Osteoblast (primary cell): Measurements from ENCODE around the gene LHX6. TPM values are rescaled to one million over a fixed set of nuclear protein-coding genes. Genes with fewer than 3 reads are reported as not detected.

ENCODE experiments used
- DNase-seq: peaks from one replicate; pipeline ENCODE4 v3.0.0; 2011; ENCODE audit warnings: low spot score, mixed read lengths; ENCODE audit not compliant: insufficient read length; ENCODE audit errors: missing footprints
- H2AFZ ChIP-seq: 2 replicates; pipeline ENCODE4 v1.6.0; 2011; ENCODE audit warnings: mild to moderate bottlenecking, low read length
- H3K27ac ChIP-seq: 2 replicates; pipeline ENCODE4 v1.5.1; 2011; ENCODE audit warnings: mild to moderate bottlenecking, low read depth, low read length, moderate library complexity
- H3K27me3 ChIP-seq: 2 replicates; pipeline ENCODE4 v1.6.0; 2012; ENCODE audit warnings: mild to moderate bottlenecking, control low read depth, inconsistent platforms, low read length, moderate library complexity; ENCODE audit not compliant: insufficient read depth
- H3K36me3 ChIP-seq: 2 replicates; pipeline ENCODE4 v1.5.1; 2011; ENCODE audit warnings: mild to moderate bottlenecking, low read length, control low read depth, moderate library complexity; ENCODE audit not compliant: insufficient read depth
- H3K4me1 ChIP-seq: 2 replicates; pipeline ENCODE4 v1.5.1; 2011; ENCODE audit warnings: mild to moderate bottlenecking, low read length, control low read depth, moderate library complexity; ENCODE audit not compliant: insufficient read depth
- H3K4me2 ChIP-seq: 2 replicates; pipeline ENCODE4 v1.6.0; 2011; ENCODE audit warnings: mild to moderate bottlenecking, low read length; ENCODE audit not compliant: insufficient read depth
- H3K4me3 ChIP-seq: fragments of 200-600 bp; sonication (generic); 3 replicates; pipeline ENCODE4 v1.5.1; 2012; ENCODE audit warnings: mild to moderate bottlenecking, low read length, inconsistent platforms; ENCODE audit not compliant: insufficient read depth
- H3K79me2 ChIP-seq: 2 replicates; pipeline ENCODE4 v1.6.0; 2012; ENCODE audit warnings: mild to moderate bottlenecking, low read length, control low read depth, inconsistent platforms; ENCODE audit not compliant: insufficient read depth
- H3K9me3 ChIP-seq: 2 replicates; pipeline ENCODE4 v1.5.1; 2011; ENCODE audit warnings: low read depth, low read length, control low read depth
- H4K20me1 ChIP-seq: 2 replicates; pipeline ENCODE4 v1.6.0; 2012; ENCODE audit warnings: mild to moderate bottlenecking, low read length, control low read depth; ENCODE audit not compliant: insufficient read depth
- CTCF ChIP-seq: IDR thresholded peaks from 2 replicates; pipeline ENCODE4 v1.5.1; 2011; ENCODE audit warnings: mild to moderate bottlenecking, low read depth, low read length, moderate library complexity; ENCODE audit errors: extremely low read depth
- total RNA-seq: library from RNA; depleted of rRNA; stranded (reverse); fragments of >200 nt; gene quantifications from 2 replicates; pipeline ENCODE4 v1.2.3, GENCODE V29; 2012

LHX6 gene
- total RNA-seq, 1 donor: not detected

DNA sequence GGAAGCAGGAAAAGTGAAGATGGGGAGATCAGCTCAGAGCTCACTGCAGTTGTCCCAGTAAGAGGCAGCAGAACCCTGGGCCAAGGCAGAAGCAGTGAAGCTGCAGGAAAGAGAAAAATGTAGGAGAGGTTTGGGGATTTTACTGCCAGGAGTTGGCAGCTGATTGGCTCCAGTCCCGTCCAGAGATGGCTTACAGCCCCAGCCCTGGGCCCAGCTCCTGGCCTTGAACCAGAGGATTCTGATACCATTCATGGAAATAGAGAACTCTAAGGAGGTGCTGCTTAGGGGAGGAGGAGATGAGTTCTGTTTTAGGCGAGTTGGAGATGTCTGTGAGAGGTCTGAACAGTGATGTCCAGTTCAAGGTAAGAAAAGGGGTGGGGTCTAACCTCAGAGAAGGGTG, 64.5 kb downstream of the LHX6 start:
- Histone ChIP-seq H4K20me1 (no peaks in the 10 kb centered on the region), H3K79me2 (peaks cover 3% of the 10 kb centered on the region), H3K4me2 (no peak overlapping the region), H3K36me3 (no peaks in the 10 kb centered on the region), H3K9me3 (no peaks in the 10 kb centered on the region), H3K27ac (no peak overlapping the region), H3K4me1 (peaks cover 3% of the 10 kb centered on the region), H3K27me3 (peaks cover 35% of the 10 kb centered on the region), H3K4me3 (no peak overlapping the region), H2AFZ (no peak overlapping the region)
- no peak for DNase-seq
- TF ChIP-seq CTCF: no peak

- H3K36me3 ChIP-seq: no peaks in the 10 kb centered on the region
- H3K4me2 ChIP-seq: no peak overlapping the region
- no peaks in the 10 kb centered on the region for H3K9me3 ChIP-seq
- TF ChIP-seq CTCF: no peak
- no peak overlapping the region for H3K4me3 ChIP-seq
- H3K4me1 ChIP-seq: peaks cover 7% of the 10 kb centered on the region
- H2AFZ ChIP-seq: no peak overlapping the region
- H3K27ac ChIP-seq: no peak overlapping the region
- peaks cover 10% of the 10 kb centered on the region for H4K20me1 ChIP-seq
- DNase-seq: no peak
- H3K27me3 ChIP-seq: peaks cover 27% of the 10 kb centered on the region
- H3K79me2 ChIP-seq: peaks cover 19% of the 10 kb centered on the region
Observed at GRCh38 chr9:122162415-122162814, 66.3 kb downstream of the LHX6 start.

DNA sequence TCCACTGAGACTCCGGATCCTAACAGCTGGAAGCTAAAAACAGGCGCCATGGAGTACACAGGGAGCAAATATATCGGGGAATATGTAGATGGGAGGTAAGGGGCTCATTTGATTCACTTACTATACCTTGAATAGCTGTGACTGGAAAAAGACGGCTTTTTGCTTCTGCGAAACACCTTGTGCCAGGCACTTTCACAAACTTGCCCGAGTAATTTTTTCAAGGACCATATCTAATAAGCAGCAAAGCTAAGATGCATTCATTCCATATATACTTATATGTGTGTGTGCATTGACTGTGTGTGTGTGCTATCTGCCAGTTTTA, 68.9 kb downstream of the LHX6 start:
- Histone ChIP-seq H3K9me3 (no peaks in the 10 kb centered on the region), H3K4me2 (peak overlapping the region; percentile 95), H3K4me3 (peak overlapping the region; percentile 96), H3K79me2 (peaks cover 41% of the 10 kb centered on the region), H4K20me1 (peaks cover 24% of the 10 kb centered on the region), H3K27me3 (peaks cover 18% of the 10 kb centered on the region), H3K36me3 (no peaks in the 10 kb centered on the region), H2AFZ (peak overlapping the region; percentile 94), H3K27ac (peak overlapping the region; percentile 81), H3K4me1 (peaks cover 10% of the 10 kb centered on the region)
- TF ChIP-seq CTCF: no peak
- DNase-seq: no peak

DNA sequence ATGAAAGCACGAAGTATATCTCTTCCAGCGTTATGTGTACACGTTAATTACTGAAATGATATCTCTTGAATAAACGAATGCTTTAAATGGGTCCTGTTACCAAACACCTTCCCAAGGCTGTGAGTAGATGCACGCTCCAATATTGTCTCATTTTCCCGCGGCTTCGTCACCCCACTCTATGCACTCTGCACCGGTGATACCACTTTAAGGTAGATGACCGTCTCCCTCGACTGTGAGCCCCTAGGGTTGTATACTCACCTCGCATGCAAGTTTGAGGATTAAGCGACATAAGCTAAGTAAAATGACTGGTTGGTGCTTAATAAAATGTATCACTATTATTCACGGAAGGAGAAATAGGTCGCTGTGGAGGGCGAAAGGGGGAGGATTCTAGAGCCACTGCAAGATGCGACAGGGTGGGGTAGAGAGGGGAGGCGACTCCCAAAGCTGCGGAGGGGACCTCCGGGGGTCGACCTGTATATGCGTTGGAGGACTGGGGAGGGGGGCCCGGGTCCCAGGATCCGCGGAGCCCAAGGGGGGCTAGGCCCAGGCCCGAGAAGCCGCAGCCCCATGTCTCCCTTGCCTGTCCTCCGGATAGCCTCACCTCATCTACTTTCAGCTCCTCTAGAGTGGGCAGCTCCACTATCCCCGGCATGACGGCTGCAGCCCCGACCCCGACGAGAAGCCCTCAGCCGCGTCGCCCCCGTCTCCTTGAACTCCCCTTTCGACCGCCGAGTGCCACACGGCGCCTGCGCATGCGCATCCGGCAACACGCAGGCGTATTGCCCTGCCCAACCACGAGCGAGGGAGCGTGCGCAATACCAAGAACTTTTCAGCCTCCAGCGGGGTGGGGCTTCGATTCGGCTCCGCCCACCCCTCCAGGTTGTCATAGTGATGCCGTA, 69.5 kb downstream of the LHX6 start, which contains the start of the genes MORN5 and NDUFA8:
TSS of gene MORN5 (plus strand) at position 883 of the 899 bp plus-strand sequence. CDS start 65 bp downstream, outside the sequence.
TSS of gene NDUFA8 (minus strand) at position 754 of the 899 bp plus-strand sequence. CDS start at position 652, 102 bp downstream.
- peak within 1 kb of the TSS; percentile 96 for H3K4me3 ChIP-seq
- no peaks in the 10 kb centered on the region for H3K9me3 ChIP-seq
- DNase-seq: peak; percentile 98
- H3K27ac ChIP-seq: peak within 1 kb of the TSS; percentile 81
- H3K27me3 ChIP-seq: peaks cover 12% of the 10 kb centered on the region
- H3K4me2 ChIP-seq: peak within 1 kb of the TSS; percentile 95
- H2AFZ ChIP-seq: peak within 1 kb of the TSS; percentile 97
- H4K20me1 ChIP-seq: peaks cover 24% of the 10 kb centered on the region
- H3K79me2 ChIP-seq: peaks cover 45% of the 10 kb centered on the region
- H3K4me1 ChIP-seq: peaks cover 10% of the 10 kb centered on the region
- no peak for TF ChIP-seq CTCF
- no peaks in the 10 kb centered on the region for H3K36me3 ChIP-seq
